Left renal pelvis (tissue), 4 donors: ENCODE results near the gene OSBPL7. TPM values are rescaled to one million over a fixed set of nuclear protein-coding genes. Genes with fewer than 3 reads are reported as not detected.

Source experiments
- DNase-seq, 4 donors: peaks; one replicate each; pipeline ENCODE4 v3.0.0-alpha.2; 2013; ENCODE audit warnings: low read depth in 4 of 4, low spot score in 3 of 4
- polyA plus RNA-seq, 4 donors: library from polyadenylated mRNA; unstranded; fragments of 120-200 nt; gene quantifications; one replicate each; pipeline ENCODE4 v1.2.1, GENCODE V29; 2013; ENCODE audit not compliant: insufficient read length in 4 of 4

The OSBPL7 gene
- polyA plus RNA-seq, 4 donors = 11.9 to 16.3 (median 12.3) TPM

DNA sequence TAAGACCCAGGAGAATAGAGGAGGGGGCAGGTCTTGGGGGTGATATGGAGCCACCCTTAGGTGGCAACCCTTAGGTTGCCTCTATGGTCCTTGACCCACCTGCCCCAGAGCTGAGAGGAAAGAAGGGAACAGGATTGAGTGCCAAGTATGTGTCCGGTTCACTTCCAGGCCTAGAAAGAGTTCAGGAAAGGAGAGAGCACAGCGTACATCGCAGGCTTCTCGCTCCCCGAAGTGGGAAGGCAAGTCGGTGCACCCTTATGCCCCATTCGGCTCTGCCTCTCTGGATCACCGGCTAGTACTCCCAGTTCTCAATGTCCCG, 28.7 kb upstream of the OSBPL7 start:
- no peak for DNase-seq

DNA sequence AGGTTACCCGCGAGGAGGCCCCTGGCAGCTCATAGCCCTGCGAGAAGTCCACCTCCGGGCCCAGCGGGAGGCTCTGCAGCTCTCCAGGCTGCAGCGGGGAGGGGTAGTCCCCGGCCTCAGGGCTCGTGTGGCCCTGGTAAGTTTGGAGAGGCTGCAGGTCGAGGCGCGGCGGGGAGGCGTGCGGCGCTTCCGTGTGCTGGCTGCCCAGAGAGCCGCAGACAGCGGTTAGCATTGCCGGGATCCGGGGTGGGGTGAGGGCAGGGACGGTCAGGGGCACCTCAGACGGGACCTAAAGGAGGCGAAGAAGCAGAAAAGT, 26.6 kb upstream of the OSBPL7 start:
- DNase-seq = no peak

DNA sequence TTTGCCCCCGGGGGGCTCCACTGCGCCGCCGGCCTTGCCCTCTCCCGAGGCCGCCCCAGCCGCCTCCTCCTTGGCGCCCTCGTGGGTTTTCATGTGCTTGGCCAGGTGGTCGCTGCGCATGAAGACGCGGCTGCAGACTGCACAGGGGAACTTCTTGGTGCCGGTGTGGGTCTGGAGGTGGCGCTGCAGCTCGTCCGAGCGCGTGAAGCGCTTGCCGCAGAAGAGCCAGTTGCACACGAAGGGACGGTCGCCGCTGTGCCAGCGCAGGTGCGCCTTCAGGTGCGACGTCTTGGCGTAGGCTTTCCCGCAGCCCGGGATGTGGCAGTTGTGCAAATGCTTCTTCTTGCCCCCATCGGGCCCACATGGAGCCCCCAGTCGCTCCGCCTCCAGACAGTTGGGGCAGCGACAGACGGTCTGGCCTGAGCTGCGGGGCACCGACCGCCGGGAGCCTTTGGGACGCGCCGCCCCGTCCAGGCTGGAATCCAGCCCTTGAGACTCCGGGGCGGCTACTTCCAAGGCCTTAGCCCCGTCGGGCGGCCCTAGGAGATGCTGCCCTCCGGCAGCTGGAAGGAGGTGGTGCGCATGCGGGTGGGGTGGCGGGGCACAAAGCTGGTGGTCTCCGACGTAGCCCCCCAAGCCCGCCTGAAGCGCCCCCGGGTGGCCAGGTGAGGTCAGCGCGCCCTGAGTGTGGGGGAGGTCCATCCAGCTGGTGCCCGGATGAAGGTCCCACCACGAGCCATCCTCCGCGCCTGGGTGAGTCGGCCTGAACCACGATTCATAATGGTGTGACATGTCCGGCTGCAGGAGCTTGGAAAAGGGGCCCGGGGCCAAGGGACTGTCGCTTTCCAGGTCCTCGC, 26.0 kb upstream of the OSBPL7 start:
- DNase-seq = no peak

DNA sequence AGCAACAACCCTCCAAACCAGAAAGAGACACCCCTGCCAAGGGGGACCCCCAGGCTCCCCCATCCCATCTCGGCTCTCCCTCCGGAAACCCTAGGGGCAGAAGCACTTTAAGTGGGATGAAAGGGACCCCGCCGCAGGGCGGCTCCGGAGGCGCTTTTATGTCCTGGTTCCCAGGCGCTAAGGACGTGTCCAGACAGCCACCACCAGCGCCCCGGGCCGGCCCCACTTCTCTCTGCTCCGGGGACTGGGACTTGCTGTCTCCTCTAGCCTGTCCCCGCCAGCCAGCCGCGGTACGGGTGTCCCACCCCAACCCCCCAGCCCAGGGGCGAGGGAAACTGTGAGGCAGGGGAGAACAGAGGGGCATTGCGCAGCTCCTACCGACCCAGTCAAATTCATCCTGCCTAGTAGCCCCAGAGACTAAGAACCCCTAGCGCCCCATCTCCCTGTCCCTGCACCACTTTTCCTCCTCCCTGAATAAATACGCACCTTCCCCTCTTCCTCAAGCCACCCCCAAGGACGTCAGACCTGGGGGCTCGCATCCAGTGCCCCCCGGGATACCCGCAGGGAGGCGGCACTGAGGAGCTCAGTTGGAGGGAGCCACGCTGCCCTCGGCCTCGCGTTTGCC, 25.2 kb upstream of the OSBPL7 start:
- no peak for DNase-seq

GRCh38 chr17:47845716-47846075, 24.1 kb upstream of the OSBPL7 start:
- DNase-seq = no peak

DNA sequence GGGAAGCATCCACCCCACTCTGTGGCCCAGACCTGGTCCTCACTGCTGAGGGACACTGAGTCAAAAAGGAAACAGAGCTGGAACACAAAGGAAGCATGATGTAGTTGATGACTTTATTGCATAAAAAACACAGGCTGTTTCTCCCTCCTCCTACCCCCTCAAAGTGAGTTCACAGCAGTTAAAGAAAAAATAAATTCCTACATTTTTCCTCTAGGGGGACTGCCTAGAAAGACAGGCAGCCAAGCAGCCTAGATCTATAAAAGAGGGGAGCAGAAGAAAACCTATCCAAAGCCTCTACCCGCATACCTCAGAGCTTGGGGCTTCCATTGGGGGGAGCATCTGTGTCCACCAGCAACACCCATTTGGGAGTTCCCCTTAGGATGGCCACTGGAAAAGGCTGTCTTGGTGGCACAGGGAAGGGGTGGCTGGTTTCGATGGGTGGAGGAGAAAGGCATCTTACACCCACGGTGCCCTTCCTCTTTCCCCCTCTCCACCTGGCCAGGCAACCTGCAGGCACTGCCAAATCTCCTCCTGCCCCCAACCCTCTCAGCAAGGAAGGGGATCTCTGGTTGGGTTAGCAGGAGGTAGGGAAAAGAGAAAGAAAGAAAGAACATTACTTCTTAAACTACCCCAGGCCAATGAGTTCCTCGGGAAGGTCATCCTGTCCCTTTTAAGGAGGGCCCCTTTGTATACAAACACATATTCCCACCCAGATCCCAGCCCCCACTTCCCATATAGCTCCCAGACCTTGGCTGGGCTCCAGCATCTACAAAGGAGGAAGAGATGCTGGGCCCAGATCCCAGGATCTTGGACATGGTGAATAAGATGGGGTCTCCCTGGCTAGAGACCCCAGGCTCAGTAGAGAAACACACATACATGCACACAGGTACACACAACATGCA, 23.5 kb upstream of the OSBPL7 start:
- no peak for DNase-seq

GRCh38 chr17:47844227-47844626, 22.6 kb upstream of the OSBPL7 start:
- DNase-seq = no peak

- no peak for DNase-seq
These were observed 21.8 kb upstream of the OSBPL7 start for GRCh38 chr17:47843391-47843730.

DNA sequence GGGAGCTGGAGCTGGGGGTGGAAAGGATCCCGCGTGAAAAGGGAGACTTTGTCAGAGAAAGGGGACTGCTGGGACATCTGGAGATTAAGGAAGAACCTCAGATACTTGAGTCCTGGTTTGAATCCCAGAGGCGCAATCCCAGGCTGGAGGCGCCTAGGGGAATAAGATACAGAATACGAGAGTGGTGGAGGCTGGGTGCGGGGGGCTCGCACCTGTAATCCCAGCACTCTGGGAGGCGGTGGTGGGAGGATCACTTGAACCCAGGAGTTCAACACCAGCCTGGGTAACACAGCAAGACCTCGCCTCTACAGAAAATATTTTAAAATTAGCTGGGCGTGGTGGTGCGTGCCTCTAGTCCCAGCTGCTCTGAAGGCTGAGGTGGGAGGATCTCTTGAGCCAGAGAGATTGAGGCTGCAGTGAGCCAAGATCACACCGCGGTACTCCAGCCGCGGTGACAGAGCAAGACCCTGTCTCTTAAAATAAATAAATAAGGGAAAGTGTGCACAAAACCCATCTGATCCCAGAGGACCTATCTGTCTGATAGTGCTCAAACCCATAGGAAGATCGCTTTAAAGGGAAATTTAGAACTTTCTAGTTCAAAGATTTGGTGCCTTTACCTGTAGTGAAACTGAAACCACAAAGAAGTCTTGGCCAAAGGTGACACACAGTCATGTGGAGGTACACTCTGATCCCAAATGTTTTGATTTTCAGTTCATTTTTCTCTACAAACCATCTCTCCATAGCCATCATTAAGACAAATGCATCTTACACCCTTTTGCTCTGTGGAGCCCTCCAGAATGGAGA, 20.1 kb upstream of the OSBPL7 start:
- DNase-seq = no peak

DNA sequence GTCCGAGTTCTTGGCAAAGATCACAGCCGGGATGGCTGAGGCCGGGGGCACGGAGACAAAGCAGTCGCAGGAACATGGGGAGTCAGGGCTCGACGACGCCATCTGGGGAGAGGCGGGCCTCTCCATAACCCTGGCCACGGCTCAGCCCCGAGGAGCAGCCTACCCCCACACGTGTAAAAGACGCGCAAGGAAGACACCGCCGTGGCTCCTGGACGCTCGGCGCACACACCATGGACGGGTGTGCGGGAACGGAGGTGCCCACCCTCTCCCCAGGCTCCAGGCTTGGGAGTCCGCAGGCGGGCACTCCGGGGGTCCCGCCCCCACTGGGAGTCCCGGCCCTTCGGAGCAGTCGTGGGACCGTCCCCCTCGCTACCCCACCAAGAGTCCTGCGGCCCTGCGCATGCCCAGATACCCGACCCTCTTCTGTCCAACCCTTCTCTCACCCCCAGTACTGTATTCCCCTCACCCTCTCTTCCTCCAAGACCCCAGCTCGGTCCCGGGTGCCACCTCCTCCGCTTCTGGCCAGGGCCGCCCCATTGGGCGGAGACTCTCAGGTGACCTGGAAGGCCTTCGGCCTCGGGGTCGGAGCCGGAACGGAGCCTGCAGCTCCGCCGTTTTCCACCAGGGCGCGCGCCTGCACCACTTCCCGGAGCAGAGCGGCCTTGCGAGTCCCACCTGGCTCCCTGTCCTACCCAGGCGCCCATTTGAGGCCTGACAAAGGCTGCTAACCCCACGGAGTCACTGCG, 19.3 kb upstream of the OSBPL7 start, which contains the start of gene SCRN2:
Gene SCRN2 (minus strand): TSS at position 532 of the 746 bp plus-strand sequence. CDS start 430 bp downstream, at position 102.
- peak; percentile 73 to 81 (median 76) for DNase-seq

DNA sequence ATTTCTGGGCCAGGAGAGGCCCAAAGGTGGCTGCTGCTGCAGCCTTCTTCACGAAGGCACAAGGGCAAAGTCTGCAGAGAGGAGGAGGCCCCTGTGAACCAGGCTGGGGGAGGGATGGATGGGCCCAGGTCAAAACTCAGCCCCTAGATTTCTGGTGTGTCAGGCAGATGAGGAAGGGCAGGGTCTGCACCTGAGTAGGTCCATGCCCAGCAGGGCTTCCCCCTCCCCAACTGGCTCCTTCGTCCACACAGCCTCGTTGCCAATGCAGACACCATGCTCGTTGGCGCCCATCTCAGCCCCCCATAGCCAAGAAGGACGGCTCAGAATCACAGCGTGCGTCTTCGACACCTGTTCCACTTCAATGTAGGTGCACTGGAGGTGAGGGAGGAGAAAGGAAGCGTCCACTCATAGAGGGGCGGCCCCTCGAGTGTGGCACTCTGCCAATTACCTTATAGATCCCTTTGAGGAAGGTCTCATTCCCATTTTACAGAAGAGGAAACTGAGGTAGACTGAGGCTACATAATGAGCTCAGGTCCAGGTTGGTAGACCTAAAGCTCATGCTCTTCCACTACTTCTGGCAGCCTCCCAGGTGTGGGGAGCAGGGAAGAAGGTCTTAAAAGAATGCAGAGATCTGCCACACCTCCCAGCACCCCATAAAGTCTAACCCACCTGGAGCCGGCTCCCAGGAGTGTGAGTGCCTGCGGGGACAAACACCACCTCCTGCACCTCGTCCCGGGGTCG, 18.6 kb upstream of the OSBPL7 start:
- DNase-seq = no peak

- DNase-seq = no peak
These were observed 17.5 kb upstream of the OSBPL7 start for GRCh38 chr17:47839071-47839470.

DNA sequence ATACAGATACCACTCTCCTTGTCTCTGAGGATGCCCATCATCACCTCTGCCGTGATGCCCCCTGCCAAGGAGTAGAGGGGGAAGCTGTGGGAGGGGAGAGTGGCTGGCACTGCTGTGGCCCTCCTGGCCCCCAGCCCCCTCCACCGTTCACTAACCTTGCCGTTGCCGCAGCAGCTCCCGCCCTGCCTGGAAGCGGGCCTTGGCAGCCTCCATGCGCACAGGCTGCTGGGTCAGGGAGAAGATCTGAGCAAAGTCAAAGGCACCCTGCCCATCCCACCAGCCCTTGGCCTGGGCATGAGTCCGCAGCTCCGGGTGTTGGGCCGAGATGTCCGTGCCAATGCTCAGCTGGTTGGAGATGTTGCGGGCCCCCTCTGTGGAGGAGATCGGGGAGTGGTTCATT, 17.0 kb upstream of the OSBPL7 start:
- no peak for DNase-seq

GRCh38 chr17:47837401-47838039, 15.9 kb upstream of the OSBPL7 start:
- DNase-seq = no peak

DNA sequence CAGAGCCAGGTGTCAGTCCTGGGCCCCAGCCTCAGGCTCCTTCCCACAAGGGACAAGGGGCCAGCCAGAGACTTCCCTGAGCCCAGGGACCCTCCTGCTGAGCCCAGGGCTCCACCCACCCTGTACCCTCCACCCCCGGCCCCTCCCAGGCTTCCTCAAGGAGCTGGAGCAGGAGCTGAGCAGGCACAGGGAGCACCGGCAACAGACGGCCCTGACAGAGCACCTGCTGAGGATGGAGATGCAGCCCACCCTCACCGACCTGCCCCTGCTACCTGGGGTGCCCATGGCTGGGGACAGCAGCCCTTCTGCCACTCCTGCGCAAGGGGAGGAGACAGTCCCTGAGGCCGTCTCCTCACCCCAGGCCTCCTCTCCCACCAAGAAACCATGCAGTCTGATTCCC, 15.0 kb upstream of the OSBPL7 start:
- no peak for DNase-seq

GRCh38 chr17:47834756-47835155, 13.2 kb upstream of the OSBPL7 start:
- DNase-seq = no peak

DNA sequence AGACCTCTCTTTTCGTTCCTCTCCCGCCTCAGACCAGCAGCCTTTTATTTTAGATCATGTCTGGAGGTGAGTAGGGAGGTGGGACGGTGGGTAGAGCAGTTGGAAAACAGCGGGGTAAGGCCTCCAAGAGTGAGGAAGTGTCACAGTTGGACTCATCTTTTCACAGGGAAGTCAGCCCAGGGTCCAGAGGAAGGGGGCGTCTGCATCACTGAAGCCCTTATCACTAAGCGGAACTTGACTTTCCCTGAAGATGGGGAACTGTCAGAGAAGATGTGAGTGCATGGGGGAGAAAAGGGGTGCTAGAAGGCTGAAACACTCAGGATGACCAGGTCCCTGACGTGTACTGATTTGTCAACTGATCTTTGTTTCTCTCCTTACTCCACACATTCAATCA, 10.3 kb upstream of the OSBPL7 start:
- DNase-seq = no peak

DNA sequence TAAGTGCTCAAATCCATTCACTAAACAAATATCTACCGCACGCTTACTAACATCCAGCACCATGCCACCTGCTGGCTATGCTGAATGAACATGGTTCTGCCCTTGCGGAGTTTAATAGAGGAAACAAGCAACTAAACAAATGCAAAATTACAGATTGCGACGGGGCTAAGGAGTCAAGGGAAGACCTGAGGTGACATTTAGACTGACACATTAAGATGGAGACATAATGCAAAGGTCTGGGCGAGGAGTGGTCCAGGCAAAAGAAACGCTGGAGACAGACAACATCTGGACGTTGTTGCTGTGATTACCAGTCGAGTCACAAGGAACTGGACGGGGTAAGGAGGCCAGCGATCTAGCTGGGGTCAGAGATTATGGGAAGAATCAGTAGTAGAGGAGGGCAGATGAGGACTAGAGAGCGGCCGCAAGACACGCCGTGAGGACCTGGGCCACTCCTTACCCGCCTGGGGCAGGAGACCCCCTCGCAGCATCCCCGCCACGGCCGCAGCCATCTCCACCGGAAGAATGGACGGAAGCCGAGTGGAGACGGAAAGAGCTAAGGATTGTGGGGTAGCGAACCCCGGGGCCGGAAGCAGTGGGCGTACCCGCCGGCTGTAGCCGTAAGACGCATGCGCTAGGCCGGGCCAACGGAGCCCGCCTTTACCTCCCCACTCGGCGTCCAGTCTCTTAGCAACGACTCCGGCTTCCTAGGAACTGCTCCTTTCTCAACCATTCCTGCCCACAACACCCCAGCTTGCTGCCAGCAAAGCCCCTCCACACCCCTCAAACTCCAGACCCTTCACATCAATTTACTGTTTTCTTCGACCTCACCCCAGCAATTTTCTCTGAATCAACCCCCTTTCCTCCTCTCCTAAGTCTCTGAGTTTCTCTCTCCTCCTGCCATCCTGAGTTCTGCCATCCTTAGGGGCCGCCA, 9.7 kb upstream of the OSBPL7 start, which contains the start of the genes LRRC46 and MRPL10:
Gene LRRC46 (plus strand): TSS at position 668 of the 931 bp plus-strand sequence. CDS start 320 bp downstream, outside the sequence.
Gene MRPL10 (minus strand): TSS at position 539 of the 931 bp plus-strand sequence. CDS start 30 bp downstream, at position 509.
- DNase-seq = peak; percentile 86 to 92 (median 87)
